ENCODE measurements around the gene DTWD2.
"Not testable (repeated sequence)": the region's sequence is repeated elsewhere in the genome, so short reads cannot be mapped to it uniquely, and the experiment has no call there.

DNA sequence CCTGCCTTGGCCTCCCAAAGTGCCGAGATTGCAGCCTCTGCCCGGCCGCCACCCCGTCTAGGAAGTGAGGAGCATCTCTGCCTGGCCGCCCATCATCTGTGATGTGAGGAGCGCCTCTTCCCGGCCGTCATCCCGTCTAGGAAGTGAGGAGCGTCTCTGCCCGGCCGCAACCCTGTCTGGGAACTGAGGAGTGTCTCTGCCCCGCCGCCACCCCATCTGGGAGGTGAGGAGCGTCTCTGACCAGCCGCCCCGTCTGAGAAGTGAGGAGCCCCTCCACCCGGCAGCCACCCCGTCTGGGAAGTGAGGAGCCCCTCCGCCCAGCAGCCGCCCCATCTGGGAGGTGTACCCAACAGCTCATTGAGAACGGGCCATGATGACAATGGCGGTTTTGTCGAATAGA lies 10.5 kb upstream of the DTWD2 start:
- TF ChIP-seq, protein P1, sequence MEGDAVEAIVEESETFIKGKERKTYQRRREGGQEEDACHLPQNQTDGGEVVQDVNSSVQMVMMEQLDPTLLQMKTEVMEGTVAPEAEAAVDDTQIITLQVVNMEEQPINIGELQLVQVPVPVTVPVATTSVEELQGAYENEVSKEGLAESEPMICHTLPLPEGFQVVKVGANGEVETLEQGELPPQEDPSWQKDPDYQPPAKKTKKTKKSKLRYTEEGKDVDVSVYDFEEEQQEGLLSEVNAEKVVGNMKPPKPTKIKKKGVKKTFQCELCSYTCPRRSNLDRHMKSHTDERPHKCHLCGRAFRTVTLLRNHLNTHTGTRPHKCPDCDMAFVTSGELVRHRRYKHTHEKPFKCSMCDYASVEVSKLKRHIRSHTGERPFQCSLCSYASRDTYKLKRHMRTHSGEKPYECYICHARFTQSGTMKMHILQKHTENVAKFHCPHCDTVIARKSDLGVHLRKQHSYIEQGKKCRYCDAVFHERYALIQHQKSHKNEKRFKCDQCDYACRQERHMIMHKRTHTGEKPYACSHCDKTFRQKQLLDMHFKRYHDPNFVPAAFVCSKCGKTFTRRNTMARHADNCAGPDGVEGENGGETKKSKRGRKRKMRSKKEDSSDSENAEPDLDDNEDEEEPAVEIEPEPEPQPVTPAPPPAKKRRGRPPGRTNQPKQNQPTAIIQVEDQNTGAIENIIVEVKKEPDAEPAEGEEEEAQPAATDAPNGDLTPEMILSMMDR (IDR thresholded peaks at IDR 0.05; ENCODE audit: low read depth, low read length, poor library complexity, severe bottlenecking): not testable (repeated sequence)
- TF ChIP-seq EZH2phosphoT487 (IDR thresholded peaks at IDR 0.05; ENCODE audit: borderline replicate concordance, low read length): not testable (repeated sequence)

Data from DOHH2 (cell line).